Raji (cell line): ENCODE data around the gene SSNA1.

Experiments used
- POLR2A ChIP-seq: IDR thresholded peaks from 2 replicates; pipeline ENCODE4 v1.6.1; 2011; ENCODE audit warnings: low read depth, low read length, control low read depth; ENCODE audit not compliant: insufficient read depth

Gene SSNA1

GRCh38 chr9:137148242-137148641, 40.2 kb upstream of the SSNA1 start:
- no peak for TF ChIP-seq POLR2A

GRCh38 chr9:137148661-137149060, 39.8 kb upstream of the SSNA1 start:
- no peak for TF ChIP-seq POLR2A

GRCh38 chr9:137149363-137149762, 39.1 kb upstream of the SSNA1 start:
- no peak for TF ChIP-seq POLR2A

- TF ChIP-seq POLR2A, result no peak
Observed at GRCh38 chr9:137149942-137150616, 38.4 kb upstream of the SSNA1 start.

GRCh38 chr9:137150617-137151457, 37.6 kb upstream of the SSNA1 start:
- no peak for TF ChIP-seq POLR2A

GRCh38 chr9:137152844-137153405, 35.6 kb upstream of the SSNA1 start:
- peak; percentile 29; the same call in 1 of the 2 replicates for TF ChIP-seq POLR2A

- TF ChIP-seq POLR2A, result no peak
Observed at GRCh38 chr9:137156567-137157375, 31.7 kb upstream of the SSNA1 start.

GRCh38 chr9:137157618-137158415, 30.7 kb upstream of the SSNA1 start:
- no peak for TF ChIP-seq POLR2A

GRCh38 chr9:137158625-137159024, 29.9 kb upstream of the SSNA1 start:
- no peak for TF ChIP-seq POLR2A

- no peak for TF ChIP-seq POLR2A
Observed at GRCh38 chr9:137159105-137160053, 29.1 kb upstream of the SSNA1 start.

- no peak for TF ChIP-seq POLR2A
Observed at GRCh38 chr9:137160054-137160425, 28.4 kb upstream of the SSNA1 start.

GRCh38 chr9:137160716-137161557, 27.5 kb upstream of the SSNA1 start:
- no peak for TF ChIP-seq POLR2A
